Measurements from ENCODE around the gene FGF22. TPM values are rescaled to one million over a fixed set of nuclear protein-coding genes. Genes with fewer than 3 reads are reported as not detected.

The FGF22 gene
- total and polyA plus RNA-seq, 2 of the 8 experiments (the other 6 are each of a cell fraction or from before 2014, with no cell fraction given): 0.44 to 1.7 TPM

DNA sequence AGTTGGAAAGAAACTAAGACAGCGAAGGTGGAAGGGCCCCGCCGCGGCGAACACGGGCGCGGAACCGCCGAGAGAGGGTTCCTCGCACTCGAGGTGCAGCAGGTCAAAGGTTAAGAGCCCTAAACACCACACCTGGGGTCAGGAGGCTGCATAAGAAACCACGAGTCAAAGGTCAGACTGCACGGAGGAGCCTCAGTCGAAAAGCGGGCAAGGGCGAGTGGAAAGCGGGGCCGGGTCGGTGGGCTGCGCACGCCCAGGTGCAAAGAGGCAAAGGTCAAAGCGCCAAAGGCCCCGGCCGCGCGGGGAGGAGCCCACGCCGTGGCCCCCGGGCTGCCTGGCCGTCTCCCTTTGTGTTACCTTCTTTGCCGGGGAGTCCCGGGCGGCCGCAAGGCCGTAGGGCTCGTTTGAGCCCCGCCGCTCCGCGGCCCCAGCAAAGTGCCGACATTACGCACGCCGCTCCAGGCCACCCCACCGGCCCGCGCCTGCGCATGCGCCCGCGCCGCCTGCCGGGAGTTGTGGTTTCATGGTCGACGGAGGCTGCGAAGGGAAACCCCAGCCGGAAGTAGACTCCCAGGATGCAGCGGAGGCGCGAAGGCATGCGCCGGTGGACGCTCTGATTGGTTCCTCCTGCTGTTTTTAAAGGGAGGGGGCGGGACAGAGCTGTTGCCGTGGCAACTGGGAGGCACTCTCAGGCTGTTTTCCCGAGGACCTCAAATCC is 6.5 kb upstream of the FGF22 start, which contains the start of gene POLRMT (continued):
- TF ChIP-seq ATF2 (IDR thresholded peaks at IDR 0.05; ENCODE audit: low read length): no peak
- peak; percentile 53 for TF ChIP-seq TAF1 (IDR thresholded peaks at IDR 0.05; ENCODE audit: low read depth, low read length)
- TF ChIP-seq NRF1 (IDR thresholded peaks at IDR 0.05; ENCODE audit: low read depth, low read length): peak; percentile 92
- peak in 1 of 2 experiments; percentile 63; a peak in 2 of 3 replicates for TF ChIP-seq POLR2A (IDR thresholded peaks at IDR 0.05; ENCODE audit: control extremely low read depth in 1 of 2, low read depth in 2 of 2, low read length in 2 of 2)
- TF ChIP-seq POLR2AphosphoS5 (IDR thresholded peaks at IDR 0.05; ENCODE audit: low read depth, low read length): no peak
- no peak for TF ChIP-seq POU5F1 (IDR thresholded peaks at IDR 0.05; ENCODE audit: low read depth, low read length)
- TF ChIP-seq ZNF274 (IDR thresholded peaks at IDR 0.05; ENCODE audit: borderline replicate concordance, extremely low read depth, low read length): no peak
- peak; percentile 92; the same call in 1 of the 2 replicates for TF ChIP-seq GABPA (IDR thresholded peaks at IDR 0.05; ENCODE audit: borderline replicate concordance, insufficient read depth, low read length)
- TF ChIP-seq TEAD4 (IDR thresholded peaks at IDR 0.05; ENCODE audit: low read depth, low read length): no peak
- TF ChIP-seq KDM4A (IDR thresholded peaks at IDR 0.05; ENCODE audit: low read depth, low read length, severe bottlenecking): peak; percentile 66
- TF ChIP-seq SP1 (IDR thresholded peaks at IDR 0.05; ENCODE audit: low read depth, low read length): peak; percentile 93
- TF ChIP-seq BRCA1 (IDR thresholded peaks at IDR 0.05; ENCODE audit: low read depth, low read length): no peak
- TF ChIP-seq RFX5 (IDR thresholded peaks at IDR 0.05; ENCODE audit: borderline replicate concordance, low read depth, low read length): no peak
- no peak for TF ChIP-seq CEBPB (IDR thresholded peaks at IDR 0.05; ENCODE audit: low read depth, low read length)
- no peak for TF ChIP-seq JUND (IDR thresholded peaks at IDR 0.05; ENCODE audit: low read length)
- no peak for TF ChIP-seq TAF7 (optimal IDR thresholded peaks at IDR 0.05; ENCODE audit: borderline replicate concordance, low read depth, low read length)
- TF ChIP-seq SUZ12 (IDR thresholded peaks at IDR 0.05; ENCODE audit: low read length): no peak
- no peak for TF ChIP-seq CHD1 (IDR thresholded peaks at IDR 0.05; ENCODE audit: low read depth, low read length)
- TF ChIP-seq, protein P1, sequence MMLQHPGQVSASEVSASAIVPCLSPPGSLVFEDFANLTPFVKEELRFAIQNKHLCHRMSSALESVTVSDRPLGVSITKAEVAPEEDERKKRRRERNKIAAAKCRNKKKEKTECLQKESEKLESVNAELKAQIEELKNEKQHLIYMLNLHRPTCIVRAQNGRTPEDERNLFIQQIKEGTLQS (IDR thresholded peaks at IDR 0.05; ENCODE audit: insufficient read depth, low read depth, low read length): no peak
- peak; percentile 62; the same call in 1 of the 2 replicates for TF ChIP-seq SIX5 (IDR thresholded peaks at IDR 0.05; ENCODE audit: low read depth, low read length)
- TF ChIP-seq GTF2F1 (IDR thresholded peaks at IDR 0.05; ENCODE audit: borderline replicate concordance, low read depth, low read length): no peak
- 0 out of 2 replicates have a peak, but pooled peaks have one; percentile 33 for TF ChIP-seq TBP (IDR thresholded peaks at IDR 0.05; ENCODE audit: low read depth, low read length)
- no peak for TF ChIP-seq SIRT6 (IDR thresholded peaks at IDR 0.05; ENCODE audit: low read length)
